K562 (cell line): Measurements from ENCODE around the gene TM2D3. TPM values are rescaled to one million over a fixed set of nuclear protein-coding genes. Genes with fewer than 3 reads are reported as not detected.

ENCODE experiments used
- CBFB ChIP-seq: sonication (generic); formaldehyde crosslinking; IDR thresholded peaks from 2 replicates; pipeline ENCODE4 v1.4.0; 2020; ENCODE audit warnings: mild to moderate bottlenecking, missing genetic modification reagents
- CBX5 ChIP-seq: IDR thresholded peaks from 2 replicates; pipeline ENCODE4 v1.6.1; 2014; ENCODE audit warnings: low read depth, borderline replicate concordance
- COPS2 ChIP-seq: fragments of 450-650 bp; conservative IDR thresholded peaks from 2 replicates; pipeline ENCODE4 v1.6.1; 2016; ENCODE audit warnings: mild to moderate bottlenecking, moderate library complexity
- DPF2 ChIP-seq: fragments of 450-650 bp; IDR thresholded peaks from 2 replicates; pipeline ENCODE4 v1.6.1; 2016
- EGR1 ChIP-seq: fragments of 450-650 bp; conservative IDR thresholded peaks from 2 replicates; pipeline ENCODE4 v1.6.1; 2017; ENCODE audit warnings: mild to moderate bottlenecking
- HNRNPLL ChIP-seq: fragments of 200-400 bp; formaldehyde crosslinking; IDR thresholded peaks from 2 replicates; pipeline ENCODE4 v1.6.1; 2017; ENCODE audit warnings: low read length, low read depth, mild to moderate bottlenecking; ENCODE audit not compliant: poor library complexity, severe bottlenecking
- LCOR ChIP-seq: sonication (generic); formaldehyde crosslinking; IDR thresholded peaks from 2 replicates; pipeline ENCODE4 v1.8.0; 2022; ENCODE audit warnings: mild to moderate bottlenecking, missing genetic modification reagents
- MYNN ChIP-seq, 2 experiments: sonication (generic); formaldehyde crosslinking in 1 of 2; IDR thresholded peaks; 2 replicates each; pipeline versions ENCODE4 v1.5.0 to v1.6.1; 2016 to 2020; ENCODE audit warnings: antibody characterized with exemption in 1 of 2, missing genetic modification reagents in 1 of 2
- NCOA4 ChIP-seq: fragments of 450-650 bp; IDR thresholded peaks from 2 replicates; pipeline ENCODE4 v1.6.1; 2018; ENCODE audit warnings: mild to moderate bottlenecking; ENCODE audit not compliant: partially characterized antibody
- PHTF2 ChIP-seq: fragments of 250-450 bp; sonication (Bioruptor Pico); IDR thresholded peaks from 2 replicates; pipeline ENCODE4 v1.5.0; 2021; ENCODE audit warnings: mild to moderate bottlenecking
- RBM39 ChIP-seq: fragments of 200-400 bp; formaldehyde crosslinking; optimal IDR thresholded peaks from 2 replicates; pipeline ENCODE3; 2018; ENCODE audit warnings: low read depth, low read length
- RNF2 ChIP-seq: sonication (generic); IDR thresholded peaks from 2 replicates; pipeline ENCODE4 v1.6.1; 2016
- TCFL5 ChIP-seq: fragments of 250-450 bp; sonication (Bioruptor Pico); conservative IDR thresholded peaks from 2 replicates; pipeline ENCODE4 v1.6.1; 2021; ENCODE audit warnings: mild to moderate bottlenecking, moderate library complexity, matching md5 sums
- TSC22D4 ChIP-seq: fragments of 450-650 bp; IDR thresholded peaks from 2 replicates; pipeline ENCODE4 v1.6.1; 2016; ENCODE audit warnings: missing genetic modification characterization, missing biosample characterization, control low read depth
- ZBTB17 ChIP-seq: fragments of 450-650 bp; formaldehyde crosslinking; IDR thresholded peaks from 2 replicates; pipeline ENCODE4 v1.4.0; 2020; ENCODE audit warnings: mild to moderate bottlenecking
- ZFPM2 ChIP-seq: fragments of 250-450 bp; sonication (Bioruptor Pico); IDR thresholded peaks from 2 replicates; pipeline ENCODE4 v1.5.1; 2022; ENCODE audit warnings: mild to moderate bottlenecking
- ZNF140 ChIP-seq: fragments of 250-450 bp; sonication (Bioruptor Pico); IDR thresholded peaks from 2 replicates; pipeline ENCODE4 v1.8.0; 2021; ENCODE audit warnings: moderate library complexity, mild to moderate bottlenecking, inconsistent platforms
- ZNF318 ChIP-seq, 2 experiments: fragments of 450-650 bp; IDR thresholded peaks; 2 replicates each; pipeline ENCODE4 v1.6.1; 2016; ENCODE audit warnings: mild to moderate bottlenecking in 2 of 2, borderline replicate concordance in 1 of 2, low read depth in 1 of 2, moderate library complexity in 1 of 2
- ZNF507 ChIP-seq: conservative IDR thresholded peaks from 2 replicates; pipeline ENCODE4 v1.6.1; 2017; ENCODE audit warnings: missing genetic modification characterization, missing compliant biosample characterization
- ZNF583 ChIP-seq: fragments of 250-450 bp; sonication (Bioruptor Pico); IDR thresholded peaks from 2 replicates; pipeline ENCODE4 v1.4.0; 2020
- ZNF780A ChIP-seq: fragments of 250-450 bp; sonication (Bioruptor Pico); IDR thresholded peaks from 2 replicates; pipeline ENCODE4 v1.5.0; 2021; ENCODE audit warnings: mild to moderate bottlenecking
- polyA plus RNA-seq, 8 experiments: library from polyadenylated mRNA; depleted of rRNA in 4 of 8; stranded (reverse) in 5 of 8; unstranded in 3 of 8; fragments of >200 nt; fragmentation: Nextera tagmentation in 2 of 8; fragmentation: Illumina TruSeq in 1 of 8; extraction: Ambion mirVana in 2 of 8; extraction: Trizol in 1 of 8; gene quantifications; 2 replicates each; pipeline versions ENCODE4 v1.2.1 to v1.2.3, GENCODE V29; 2011 to 2014; ENCODE audit warnings: inconsistent platforms in 1 of 8, missing spikeins in 1 of 8
- total RNA-seq, 7 experiments: library from RNA; depleted of rRNA in 6 of 7; stranded (reverse); fragments of >200 nt in 6 of 7; fragmentation: Illumina TruSeq in 2 of 7; extraction: Trizol in 2 of 7; gene quantifications; 2 replicates each; pipeline versions ENCODE4 v1.2.1 to v1.2.3, GENCODE V29; 2011 to 2021; ENCODE audit warnings: low replicate concordance in 1 of 7
- TF ChIP-seq, protein P1 (sequence below): fragments of 250-450 bp; sonication (Bioruptor Pico); IDR thresholded peaks from 2 replicates; pipeline ENCODE4 v1.9.0; 2021; ENCODE audit warnings: mild to moderate bottlenecking

The TM2D3 gene
- total and polyA plus RNA-seq, 9 of the 15 experiments (the other 6 are each of a cell fraction or from before 2014, with no cell fraction given) = 16.5 to 67.9 (median 31.3) TPM

- TF ChIP-seq ZNF318 (IDR thresholded peaks at IDR 0.05; ENCODE audit: borderline replicate concordance in 1 of 2, low read depth in 1 of 2) = peak in 1 of 2 experiments; percentile 28; a peak in 1 of 4 replicates
- no peak for TF ChIP-seq ZNF583
- no peak for TF ChIP-seq COPS2
- TF ChIP-seq RBM39 = no peak
- TF ChIP-seq MYNN (IDR thresholded peaks at IDR 0.05) = no peak
- TF ChIP-seq MYNN (CRISPR knock-in tag; IDR thresholded peaks at IDR 0.05) = no peak
- TF ChIP-seq ZNF780A (CRISPR knock-in tag) = no peak
- TF ChIP-seq HNRNPLL = no peak
- TF ChIP-seq, protein P1, sequence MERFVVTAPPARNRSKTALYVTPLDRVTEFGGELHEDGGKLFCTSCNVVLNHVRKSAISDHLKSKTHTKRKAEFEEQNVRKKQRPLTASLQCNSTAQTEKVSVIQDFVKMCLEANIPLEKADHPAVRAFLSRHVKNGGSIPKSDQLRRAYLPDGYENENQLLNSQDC (CRISPR knock-in tag) = no peak
- TF ChIP-seq NCOA4 = no peak
- TF ChIP-seq PHTF2 (CRISPR knock-in tag) = no peak
- TF ChIP-seq CBX5 = no peak
- no peak for TF ChIP-seq RNF2
- 0 out of 2 replicates have a peak, but pooled peaks have one; percentile 22 for TF ChIP-seq DPF2
- no peak for TF ChIP-seq ZNF140
- no peak for TF ChIP-seq ZNF507 (tag)
- TF ChIP-seq TSC22D4 (tag) = no peak
- no peak for TF ChIP-seq TCFL5 (CRISPR knock-in tag)
- TF ChIP-seq CBFB (CRISPR knock-in tag) = no peak
- no peak for TF ChIP-seq ZBTB17 (CRISPR knock-in tag)
- peak; percentile 75 for TF ChIP-seq EGR1
- no peak for TF ChIP-seq ZFPM2 (CRISPR knock-in tag)
- peak; percentile 2; the same call in 1 of the 2 replicates for TF ChIP-seq LCOR
Observed at GRCh38 chr15:101652786-101653430, 727 bp upstream of the TM2D3 start (continued).
